H1 (cell line): ENCODE measurements around the gene ADAMTS8. TPM values are rescaled to one million over a fixed set of nuclear protein-coding genes. Genes with fewer than 3 reads are reported as not detected.

ENCODE experiments used
- CTCF ChIA-PET: fragments of 300-600 bp; sonication (Branson Sonifier 250); formaldehyde crosslinking; loops from one replicate; lab custom pipeline; 2021; ENCODE audit not compliant: partially characterized antibody; lab: Charles Lee
- POLR2A ChIA-PET: fragments of 300-600 bp; sonication (Branson Sonifier 250); formaldehyde crosslinking; loops from one replicate; lab custom pipeline; 2021; ENCODE audit warnings: inconsistent platforms; ENCODE audit not compliant: partially characterized antibody; lab: Charles Lee
- DNase-seq, 2 experiments: peaks; one replicate each; pipeline versions ENCODE4 v3.0.0 to v3.0.0-alpha.2; 2010 to 2022; ENCODE audit warnings: low spot score in 2 of 2, low read depth in 1 of 2, mixed read lengths in 1 of 2
- FAIRE-seq: peaks from 2 replicates; lab custom pipeline; 2011; peaks lifted over from hg19 to GRCh38; lab: Jason Lieb, UNC
- H2AFZ ChIP-seq: 2 replicates; pipeline ENCODE4 v1.8.1; 2012; ENCODE audit warnings: low read length, inconsistent platforms
- H2AK5ac ChIP-seq: 2 replicates; pipeline ENCODE4 v1.6.1; 2013; ENCODE audit warnings: low read depth, low read length
- H2BK120ac ChIP-seq: replicated peaks from 2 replicates; pipeline ENCODE3; 2013; ENCODE audit warnings: low read depth, low read length, inconsistent platforms
- H2BK12ac ChIP-seq: 2 replicates; pipeline ENCODE4 v1.6.1; 2013; ENCODE audit warnings: low read depth, low read length
- H2BK15ac ChIP-seq: 2 replicates; pipeline ENCODE4 v1.6.1; 2013; ENCODE audit warnings: low read length
- H2BK20ac ChIP-seq: 2 replicates; pipeline ENCODE4 v1.6.1; 2013; ENCODE audit warnings: low read length
- H2BK5ac ChIP-seq: 2 replicates; pipeline ENCODE4 v1.6.1; 2013; ENCODE audit warnings: low read depth, low read length
- H3K14ac ChIP-seq: 2 replicates; pipeline ENCODE4 v1.6.1; 2013; ENCODE audit warnings: inconsistent platforms; ENCODE audit not compliant: insufficient read length
- H3K18ac ChIP-seq: 2 replicates; pipeline ENCODE4 v1.6.1; 2013; ENCODE audit warnings: low read length; ENCODE audit errors: extremely low read depth
- H3K23ac ChIP-seq: 2 replicates; pipeline ENCODE4 v1.6.1; 2013; ENCODE audit warnings: inconsistent platforms; ENCODE audit not compliant: insufficient read length
- H3K23me2 ChIP-seq: 2 replicates; pipeline ENCODE4 v1.6.1; 2013; ENCODE audit warnings: low read depth, low read length
- H3K27ac ChIP-seq: 2 replicates; pipeline ENCODE4 v1.6.1; 2011; ENCODE audit warnings: low read depth, low read length, inconsistent platforms
- H3K27me3 ChIP-seq, 4 experiments: replicated peaks in 1 of 4; 1 replicate in 1 of 4; 2 replicates in 3 of 4; pipeline versions ENCODE4 v1.6.1 to v1.8.1; 2011 to 2013; ENCODE audit warnings: low read length in 3 of 4, mild to moderate bottlenecking in 3 of 4, inconsistent platforms in 2 of 4, mixed read lengths in 2 of 4, moderate library complexity in 1 of 4; ENCODE audit not compliant: control insufficient read depth in 3 of 4, insufficient read depth in 3 of 4; ENCODE audit errors: extremely low read depth in 1 of 4
- H3K36me3 ChIP-seq, 4 experiments: 2 replicates each; pipeline versions ENCODE4 v1.6.1 to v1.8.1; 2011 to 2013; ENCODE audit warnings: mild to moderate bottlenecking in 4 of 4, low read length in 3 of 4, moderate library complexity in 2 of 4, control low read depth in 1 of 4, inconsistent platforms in 1 of 4; ENCODE audit not compliant: insufficient read depth in 4 of 4, control insufficient read depth in 2 of 4
- H3K4ac ChIP-seq: replicated peaks from 2 replicates; pipeline ENCODE3; 2013; ENCODE audit warnings: low read length, low read depth, mixed read lengths, inconsistent platforms; ENCODE audit not compliant: insufficient read length
- H3K4me1 ChIP-seq, 4 experiments: replicated peaks in 1 of 4; 1 replicate in 1 of 4; 2 replicates in 3 of 4; pipeline versions ENCODE4 v1.6.1 to v1.8.1; 2011 to 2013; ENCODE audit warnings: low read length in 3 of 4, inconsistent platforms in 2 of 4, mixed read lengths in 1 of 4; ENCODE audit not compliant: insufficient read depth in 4 of 4, control insufficient read depth in 3 of 4
- H3K4me2 ChIP-seq, 2 experiments: 2 replicates each; pipeline versions ENCODE4 v1.6.1 to v1.8.1; 2011 to 2013; ENCODE audit warnings: low read depth in 2 of 2, low read length in 2 of 2, control low read depth in 1 of 2, inconsistent platforms in 1 of 2, mild to moderate bottlenecking in 1 of 2; ENCODE audit not compliant: insufficient read depth in 1 of 2
- H3K4me3 ChIP-seq, 4 experiments: fragments of 200-600, 300-600 bp in 1 of 4; sonication (generic), shearing (Covaris generic), sonication (Bioruptor Twin) in 1 of 4; 2 replicates each; pipeline versions ENCODE4 v1.5.1 to v1.8.1; 2011 to 2016; ENCODE audit warnings: low read length in 4 of 4, low read depth in 3 of 4, control low read depth in 2 of 4, inconsistent platforms in 2 of 4, mild to moderate bottlenecking in 2 of 4, mixed read lengths in 1 of 4, moderate library complexity in 1 of 4; ENCODE audit not compliant: insufficient read depth in 2 of 4; ENCODE audit errors: extremely low read depth in 1 of 4
- H3K56ac ChIP-seq: replicated peaks from 2 replicates; pipeline ENCODE3; 2013; ENCODE audit warnings: low read depth, mild to moderate bottlenecking, mixed read lengths, low read length, inconsistent platforms; ENCODE audit not compliant: insufficient read length
- H3K79me1 ChIP-seq: 2 replicates; pipeline ENCODE4 v1.6.1; 2013; ENCODE audit warnings: low read depth, low read length, control low read depth
- H3K79me2 ChIP-seq, 2 experiments: 2 replicates each; pipeline versions ENCODE4 v1.6.1 to v1.8.1; 2012 to 2013; ENCODE audit warnings: low read length in 2 of 2, mild to moderate bottlenecking in 2 of 2, inconsistent platforms in 1 of 2; ENCODE audit not compliant: insufficient read depth in 2 of 2, control insufficient read depth in 1 of 2
- H3K9ac ChIP-seq, 4 experiments: replicated peaks in 1 of 4; 1 replicate in 1 of 4; 2 replicates in 3 of 4; pipeline versions ENCODE4 v1.6.1 to v1.8.1; 2011 to 2013; ENCODE audit warnings: low read depth in 3 of 4, low read length in 3 of 4, control low read depth in 2 of 4, mild to moderate bottlenecking in 2 of 4, moderate library complexity in 2 of 4, inconsistent platforms in 1 of 4; ENCODE audit errors: extremely low read depth in 1 of 4
- H3K9me3 ChIP-seq, 2 experiments: 2 replicates each; pipeline versions ENCODE4 v1.6.1 to v1.8.1; 2012 to 2013; ENCODE audit warnings: mild to moderate bottlenecking in 2 of 2, moderate library complexity in 2 of 2, control low read depth in 1 of 2, inconsistent platforms in 1 of 2, low read depth in 1 of 2, low read length in 1 of 2, mixed read lengths in 1 of 2; ENCODE audit not compliant: insufficient read depth in 2 of 2
- H4K20me1 ChIP-seq, 2 experiments: replicated peaks in 1 of 2; 2 replicates each; pipeline versions ENCODE3 to v1.8.1; 2011 to 2013; ENCODE audit warnings: inconsistent platforms in 2 of 2, low read length in 2 of 2, mild to moderate bottlenecking in 1 of 2; ENCODE audit not compliant: insufficient read depth in 2 of 2, control insufficient read depth in 1 of 2
- H4K5ac ChIP-seq: 2 replicates; pipeline ENCODE4 v1.6.1; 2013; ENCODE audit warnings: low read length, low read depth, mixed read lengths, inconsistent platforms; ENCODE audit not compliant: insufficient read length
- H4K8ac ChIP-seq: 2 replicates; pipeline ENCODE4 v1.8.0; 2013; ENCODE audit warnings: mild to moderate bottlenecking, moderate library complexity, low read length, inconsistent platforms; ENCODE audit not compliant: insufficient read depth; ENCODE audit errors: extremely low read depth
- H4K91ac ChIP-seq: replicated peaks from 2 replicates; pipeline ENCODE3; 2013; ENCODE audit warnings: low read length, mixed read lengths, inconsistent platforms; ENCODE audit not compliant: insufficient read length
- BACH1 ChIP-seq: IDR thresholded peaks from 2 replicates; pipeline ENCODE4 v1.6.1; 2012; ENCODE audit warnings: low read length, improper control_type of control experiment
- FOSL1 ChIP-seq: IDR thresholded peaks from 2 replicates; pipeline ENCODE4 v1.6.1; 2011; ENCODE audit warnings: mild to moderate bottlenecking, low read depth, low read length, moderate library complexity; ENCODE audit not compliant: insufficient read depth
- HDAC2 ChIP-seq, 2 experiments: fragments of 300-600 bp in 1 of 2; sonication (generic) in 1 of 2; IDR thresholded peaks; 2 replicates each; pipeline ENCODE4 v1.6.1; 2011 to 2012; ENCODE audit warnings: low read depth in 2 of 2, low read length in 2 of 2, mild to moderate bottlenecking in 2 of 2, moderate library complexity in 2 of 2, borderline replicate concordance in 1 of 2, inconsistent platforms in 1 of 2
- MAFK ChIP-seq: IDR thresholded peaks from 2 replicates; pipeline ENCODE4 v1.6.1; 2012; ENCODE audit warnings: low read depth, mild to moderate bottlenecking, improper control_type of control experiment, low read length
- NANOG ChIP-seq: IDR thresholded peaks from 2 replicates; pipeline ENCODE4 v1.6.1; 2011; ENCODE audit warnings: low read length, low read depth, mild to moderate bottlenecking, inconsistent platforms; ENCODE audit not compliant: insufficient read depth, poor library complexity, severe bottlenecking
- RBBP5 ChIP-seq: IDR thresholded peaks from 2 replicates; pipeline ENCODE4 v1.7.1; 2012; ENCODE audit warnings: low read depth, mild to moderate bottlenecking, inconsistent platforms, low read length, moderate library complexity, borderline replicate concordance
- SAP30 ChIP-seq: fragments of 300-600 bp; sonication (generic); IDR thresholded peaks from 2 replicates; pipeline ENCODE4 v1.7.1; 2012; ENCODE audit warnings: low read length, moderate library complexity, mild to moderate bottlenecking, inconsistent platforms; ENCODE audit not compliant: insufficient read depth, insufficient replicate concordance
- SIN3A ChIP-seq, 2 experiments: IDR thresholded peaks in 1 of 2; conservative IDR thresholded peaks in 1 of 2; 2 replicates each; pipeline ENCODE4 v1.6.1; 2011 to 2012; ENCODE audit warnings: low read length in 2 of 2, improper control_type of control experiment in 1 of 2, low read depth in 1 of 2, mild to moderate bottlenecking in 1 of 2
- SP1 ChIP-seq: IDR thresholded peaks from 2 replicates; pipeline ENCODE4 v1.6.1; 2011; ENCODE audit warnings: low read depth, low read length
- SP2 ChIP-seq: IDR thresholded peaks from 2 replicates; pipeline ENCODE4 v1.6.1; 2012; ENCODE audit warnings: mild to moderate bottlenecking, low read length, inconsistent platforms
- TCF12 ChIP-seq: IDR thresholded peaks from 2 replicates; pipeline ENCODE4 v1.6.1; 2011; ENCODE audit warnings: low read depth, mild to moderate bottlenecking, low read length
- YY1 ChIP-seq: IDR thresholded peaks from 2 replicates; pipeline ENCODE4 v1.6.1; 2011; ENCODE audit warnings: low read depth, mild to moderate bottlenecking, low read length
- WGBS, 2 experiments: shearing (Covaris generic) in 1 of 2; methylation state at CpG; one replicate each; pipeline versions ENCODE4 v1.1.6 to v1.1.7; 2013 to 2015; ENCODE audit warnings: low lambda C conversion rate in 2 of 2, mixed read lengths in 2 of 2, inconsistent platforms in 1 of 2, low coverage in 1 of 2, missing lambda C conversion rate in 1 of 2; ENCODE audit not compliant: insufficient replicate concordance in 2 of 2, insufficient coverage in 1 of 2, insufficient read length in 1 of 2; ENCODE audit errors: extremely low coverage in 1 of 2, missing lambda C conversion rate in 1 of 2; 5-methylcytosine and 5-hydroxymethylcytosine counted together
- polyA plus RNA-seq, 7 experiments: library from polyadenylated mRNA; depleted of rRNA in 3 of 7; stranded (reverse) in 5 of 7; unstranded in 2 of 7; fragments of >200 nt in 5 of 7; fragments of 200-250 nt in 2 of 7; gene quantifications; 1 replicate in 5 of 7; 2 replicates in 1 of 7; 4 replicates in 1 of 7; pipeline versions ENCODE4 v1.2.1 to v1.2.3, GENCODE V29; 2011 to 2013; ENCODE audit warnings: missing spikeins in 2 of 7, mixed read lengths in 2 of 7
- total RNA-seq: library from RNA; stranded (reverse); fragmentation: NEBNext Ultra II Directional; extraction: Animal tissue kit (Norgen Biotek cat#: 25700); gene quantifications from 2 replicates; pipeline ENCODE4 v1.2.1, GENCODE V29; 2021

The ADAMTS8 gene
- total and polyA plus RNA-seq, 2 of the 8 experiments (the other 6 are each of a cell fraction or from before 2014, with no cell fraction given): 9.3 to 16.6 TPM

DNA sequence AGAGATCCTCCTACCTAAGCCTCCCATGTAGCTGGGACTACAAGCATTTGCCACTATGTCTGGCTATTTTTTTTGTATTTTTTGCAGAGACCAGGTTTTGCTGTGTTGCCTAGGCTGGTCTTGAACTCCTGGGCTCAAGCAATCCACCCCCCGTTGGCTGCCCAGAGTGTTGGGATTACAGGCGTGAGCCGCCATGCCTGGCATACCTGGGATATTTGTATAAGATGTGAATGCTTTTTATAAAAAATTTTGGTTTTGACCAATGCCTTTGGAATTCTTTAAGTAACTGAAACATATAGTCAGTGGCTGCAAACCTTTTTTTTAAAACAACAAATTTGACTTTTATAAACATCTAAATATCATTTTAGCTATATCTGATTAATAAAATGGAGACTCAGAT is 42.4 kb downstream of the ADAMTS8 start:
- CTCF ChIA-PET: interaction anchor here (0.8 kb wide), 1 partner anchor 9 kb away, joined by 4 read pairs; no protein-coding TSS in a partner anchor
- no peak overlapping the region for H2BK5ac ChIP-seq
- H3K14ac ChIP-seq: no peak overlapping the region

More for the DNA sequence above, 42.4 kb downstream of the ADAMTS8 start:
- no peaks in the 10 kb centered on the region for H4K20me1 ChIP-seq
- no peak overlapping the region for H4K91ac ChIP-seq
- no peak overlapping the region for H3K4ac ChIP-seq
- no peak overlapping the region for H3K18ac ChIP-seq
- no peak overlapping the region for H3K56ac ChIP-seq
- POLR2A ChIA-PET: no interaction called here
- no peak overlapping the region for H3K4me3 ChIP-seq
- H4K8ac ChIP-seq: no peak overlapping the region
- TF ChIP-seq FOSL1: no peak
- no peak for TF ChIP-seq RBBP5
- no peak for TF ChIP-seq SAP30
- TF ChIP-seq BACH1: no peak
- no peak for TF ChIP-seq SIN3A (conservative IDR thresholded peaks at IDR 0.05 in 1 of 2, IDR thresholded peaks at IDR 0.05 in 1 of 2; ENCODE audit: low read depth in 1 of 2, low read length in 2 of 2)
- no peak for TF ChIP-seq TCF12
- TF ChIP-seq HDAC2 (IDR thresholded peaks at IDR 0.05; ENCODE audit: borderline replicate concordance in 1 of 2, low read depth in 2 of 2, low read length in 2 of 2): no peak
- TF ChIP-seq NANOG: no peak
- no peak for TF ChIP-seq YY1
- TF ChIP-seq SP2: no peak
- no peak for TF ChIP-seq MAFK
- TF ChIP-seq SP1: no peak
- no peaks in the 10 kb centered on the region for H3K79me2 ChIP-seq
- H3K9ac ChIP-seq: no peak overlapping the region
- no peak overlapping the region for H3K23ac ChIP-seq
- H3K79me1 ChIP-seq: no peaks in the 10 kb centered on the region
- no peak overlapping the region for H2AFZ ChIP-seq
- no peak overlapping the region for H2BK15ac ChIP-seq
- H3K4me2 ChIP-seq: no peak overlapping the region
- 98% methylated on average over 3 of the region's 3 CpGs; no CpG with 5 or more reads in 1 of the 2 experiments for WGBS, 2 experiments
- DNase-seq (no peak), FAIRE-seq (no peak)
- H3K9me3 ChIP-seq: no peaks in the 10 kb centered on the region
- H2BK12ac ChIP-seq: no peak overlapping the region; the same call in 1 of the 2 replicates
- H3K4me1 ChIP-seq: peaks cover 8 to 13% (median 12%) of the 10 kb centered on the region in 4 experiments; a peak in 6 of 7 replicates
- no peak overlapping the region for H4K5ac ChIP-seq
- no peaks in the 10 kb centered on the region for H3K27me3 ChIP-seq
- no peak overlapping the region for H3K27ac ChIP-seq
- 0 out of 2 replicates have a peak overlapping the region, but pooled peaks have one; percentile 37 for H2BK20ac ChIP-seq
- H3K23me2 ChIP-seq: no peaks in the 10 kb centered on the region
- no peak overlapping the region for H2AK5ac ChIP-seq
- H2BK120ac ChIP-seq: no peak overlapping the region
- no peaks in the 10 kb centered on the region for H3K36me3 ChIP-seq
